ENCODE measurements around the gene EQTN.
"Not testable (repeated sequence)": the region's sequence is repeated elsewhere in the genome, so short reads cannot be mapped to it uniquely, and the experiment has no call there.

The EQTN gene

DNA sequence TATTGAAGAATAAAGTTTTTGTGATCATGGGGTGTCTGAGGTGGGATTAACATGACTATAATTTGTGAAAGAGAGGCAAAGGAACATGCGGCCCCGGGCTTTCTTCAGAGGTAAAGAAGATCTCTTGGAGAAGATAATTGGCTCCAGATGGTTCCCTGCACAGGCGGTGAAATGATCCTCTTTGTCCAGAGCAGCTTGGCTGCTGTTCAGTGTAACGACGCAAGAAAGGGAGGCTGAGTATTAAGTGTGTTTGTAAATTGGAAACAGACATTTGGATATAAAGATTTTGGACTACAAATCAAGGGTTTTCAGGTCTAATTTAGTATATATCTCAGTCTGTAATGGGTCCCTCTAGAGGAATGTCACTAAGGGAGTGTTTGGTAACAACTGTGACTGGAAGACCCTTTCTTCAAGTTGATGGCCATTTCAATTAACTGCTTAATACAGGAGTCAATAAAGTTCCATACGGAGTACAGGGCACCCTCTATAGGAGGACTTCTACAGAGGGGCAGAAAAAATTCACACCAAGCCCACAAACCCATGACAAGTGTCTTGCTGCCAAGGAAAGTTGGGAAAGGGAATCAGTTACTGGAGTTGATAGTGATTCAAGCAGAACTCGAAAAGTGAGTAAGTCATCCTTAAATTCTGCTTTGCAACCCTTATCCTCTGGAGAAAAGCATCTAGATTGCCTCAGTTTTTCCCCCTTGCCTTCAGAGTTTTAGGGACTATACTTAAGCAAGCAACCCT lies 4.1 kb downstream of the EQTN start:
- no peak for DNase-seq

DNA sequence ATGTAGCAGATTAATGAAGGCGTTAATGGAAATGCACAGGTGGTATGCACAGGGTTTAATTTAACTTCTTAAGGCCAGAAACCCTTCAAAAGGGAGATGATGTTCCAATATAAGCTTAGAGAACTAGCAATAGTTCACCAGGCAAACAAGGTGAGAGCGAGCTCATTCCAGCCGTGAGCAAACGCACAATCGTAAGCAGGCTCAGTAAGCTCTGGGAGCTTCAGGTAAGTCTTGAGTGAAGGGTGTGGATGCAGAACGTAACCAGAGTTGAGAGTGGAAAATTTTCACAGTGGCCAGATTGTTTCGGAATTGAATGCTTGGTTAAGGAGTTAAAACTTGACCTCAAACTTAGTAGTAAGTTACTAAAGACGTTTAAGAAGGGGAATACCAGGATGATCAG lies 5.7 kb downstream of the EQTN start:
- DNase-seq = no peak

DNA sequence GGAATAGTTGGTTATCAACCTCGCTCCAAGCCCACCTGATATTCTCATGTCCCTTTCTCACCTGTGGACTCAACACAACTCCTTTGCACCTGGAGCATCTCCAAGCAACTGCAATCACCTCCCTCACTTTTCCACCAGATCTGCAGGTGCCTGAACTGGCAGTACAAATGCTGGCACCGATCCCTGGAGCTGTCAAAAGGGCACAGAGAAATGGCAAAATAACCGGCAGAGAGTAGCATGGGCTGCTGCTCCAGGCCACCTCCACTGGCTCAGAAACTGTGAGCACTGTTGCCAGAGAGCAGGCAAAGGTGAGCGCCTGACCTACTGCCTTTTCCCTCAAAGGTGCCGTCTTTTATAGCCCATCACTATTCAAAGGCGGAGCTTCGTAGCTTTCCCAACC lies 14.7 kb downstream of the EQTN start:
- no peak for DNase-seq

DNA sequence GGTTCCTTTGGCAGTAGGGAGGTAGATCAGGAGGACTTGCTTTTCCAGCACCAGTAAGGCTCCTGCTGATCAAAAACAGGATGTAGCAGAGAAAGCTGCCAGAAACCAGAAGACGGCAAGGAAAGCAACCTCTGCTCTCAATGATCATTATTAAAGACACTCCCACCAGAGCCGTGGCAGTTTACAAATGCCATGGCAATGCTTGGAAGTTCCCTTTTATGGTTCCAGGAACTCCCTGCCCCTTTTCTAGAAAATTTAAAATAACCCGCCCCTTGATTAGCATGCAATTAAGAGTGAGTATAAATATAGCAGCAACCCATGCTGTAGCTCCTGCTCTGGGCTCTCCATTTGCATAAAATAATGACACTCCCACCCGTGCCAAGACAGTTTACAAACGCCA lies 16.1 kb downstream of the EQTN start:
- DNase-seq = no peak

DNA sequence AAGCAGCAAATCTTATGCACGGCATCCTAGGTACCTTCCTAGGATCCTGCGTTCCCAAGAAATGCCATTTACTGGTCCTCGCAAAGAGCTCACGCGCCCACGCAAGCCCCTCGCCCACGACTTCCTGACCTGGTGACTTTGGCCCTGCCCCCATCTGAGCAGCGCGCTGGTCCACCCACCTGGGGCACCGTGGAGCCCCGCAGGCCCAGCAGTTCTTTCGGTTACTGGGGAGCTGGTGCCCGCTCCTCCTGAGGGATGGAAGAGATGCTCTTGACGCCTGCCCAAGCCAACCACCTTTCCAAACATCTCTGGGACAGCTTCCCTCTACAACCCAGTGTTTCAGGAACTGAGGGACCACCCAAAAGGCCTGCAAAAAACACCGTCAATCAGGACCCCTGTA lies 16.7 kb downstream of the EQTN start:
- DNase-seq = no peak

DNA sequence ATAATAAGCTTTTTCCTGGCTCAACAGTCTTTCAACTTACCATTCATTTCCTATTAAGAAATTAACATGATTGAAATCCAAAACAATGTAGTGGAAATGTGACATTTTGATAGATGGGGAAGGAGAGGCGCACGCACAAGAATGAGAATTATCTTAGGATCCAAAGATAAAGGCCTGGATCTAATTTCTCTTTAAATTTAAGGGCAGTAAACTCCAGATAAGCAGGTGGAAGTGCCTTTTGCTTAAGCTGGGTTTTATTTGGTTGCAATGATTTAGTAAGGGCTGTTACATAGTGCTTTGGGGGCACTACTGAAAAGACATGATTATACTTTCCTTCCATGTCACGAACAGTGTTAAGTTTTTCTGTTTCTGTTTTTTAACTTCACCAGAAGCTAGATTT lies 17.3 kb downstream of the EQTN start:
- no peak for DNase-seq

DNA sequence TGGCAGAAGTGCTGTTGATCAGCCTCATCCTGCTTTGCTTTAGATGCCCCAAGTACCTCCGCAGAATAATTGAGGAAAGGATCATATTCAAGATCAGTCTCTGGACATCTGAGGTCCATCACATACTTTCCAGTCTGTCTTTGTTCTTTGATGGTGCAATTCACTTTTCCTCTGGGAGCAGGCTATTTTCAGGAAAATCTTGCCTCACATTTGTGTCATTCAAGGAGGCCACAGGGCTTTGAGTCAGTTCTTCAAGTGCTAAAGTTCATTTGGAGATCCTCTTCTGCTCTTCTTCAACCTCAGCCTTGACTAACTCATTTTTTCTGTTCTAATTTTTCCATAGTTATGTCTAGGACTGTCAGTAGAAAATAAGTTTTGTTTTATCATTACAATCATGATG lies 18.6 kb downstream of the EQTN start:
- no peak for DNase-seq

DNA sequence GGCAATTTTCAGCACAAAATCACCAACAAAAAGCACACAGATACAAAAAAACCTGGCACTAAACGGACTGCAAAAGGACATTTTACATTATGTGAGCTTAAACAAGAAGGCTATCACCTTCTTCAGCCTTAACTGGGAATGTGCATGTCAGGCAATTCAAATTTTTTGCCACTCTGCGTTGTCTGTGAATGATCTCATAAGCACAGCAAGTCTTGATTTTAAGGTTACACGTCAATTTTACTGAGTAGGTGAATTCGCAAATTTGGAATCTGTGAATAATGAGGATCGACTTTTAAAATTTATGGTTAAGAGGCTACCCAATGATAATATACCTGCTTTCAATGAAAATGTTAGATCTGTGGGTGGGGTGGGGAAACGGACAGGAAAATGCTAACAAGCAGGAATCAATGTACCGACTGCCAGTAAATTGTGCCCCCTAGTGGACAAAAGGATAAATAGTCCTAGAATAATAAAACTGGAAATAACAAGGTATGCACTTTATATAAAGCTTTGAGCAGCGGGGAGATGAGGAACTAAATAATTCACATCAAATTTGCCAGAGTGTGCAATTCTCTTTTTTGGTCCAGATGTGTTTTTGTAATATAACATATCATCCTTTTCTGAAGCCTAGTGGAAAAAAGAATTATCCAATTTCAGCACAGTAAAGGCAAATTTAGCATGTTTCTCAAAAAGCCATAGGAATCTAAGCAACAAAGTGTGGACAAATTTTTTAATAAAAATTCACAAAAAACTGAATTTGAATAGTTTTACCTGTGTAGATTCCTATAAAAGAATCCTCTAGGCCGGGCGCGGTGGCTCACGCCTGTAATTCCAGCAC lies 20.5 kb downstream of the EQTN start:
- peak in 1 of 2 donors; percentile 41 for DNase-seq

DNA sequence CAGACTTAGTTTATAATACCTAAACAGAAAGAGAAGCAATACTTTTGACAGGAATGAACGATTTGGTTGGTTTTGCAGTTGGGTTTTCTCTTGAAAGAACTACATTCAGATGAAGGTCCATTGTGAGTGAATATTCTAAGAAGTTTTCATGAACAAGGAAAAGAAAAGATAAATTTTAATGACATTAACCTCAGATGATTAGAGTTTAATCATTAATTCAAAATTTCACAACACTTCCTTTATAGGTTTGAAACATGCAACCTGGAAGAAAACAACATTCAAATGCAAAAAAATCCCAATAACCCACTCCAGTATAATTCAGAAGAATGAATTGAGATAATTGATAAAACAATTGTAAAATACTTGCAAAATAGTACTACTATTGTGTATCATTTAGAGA lies 23.8 kb downstream of the EQTN start:
- no peak for DNase-seq

DNA sequence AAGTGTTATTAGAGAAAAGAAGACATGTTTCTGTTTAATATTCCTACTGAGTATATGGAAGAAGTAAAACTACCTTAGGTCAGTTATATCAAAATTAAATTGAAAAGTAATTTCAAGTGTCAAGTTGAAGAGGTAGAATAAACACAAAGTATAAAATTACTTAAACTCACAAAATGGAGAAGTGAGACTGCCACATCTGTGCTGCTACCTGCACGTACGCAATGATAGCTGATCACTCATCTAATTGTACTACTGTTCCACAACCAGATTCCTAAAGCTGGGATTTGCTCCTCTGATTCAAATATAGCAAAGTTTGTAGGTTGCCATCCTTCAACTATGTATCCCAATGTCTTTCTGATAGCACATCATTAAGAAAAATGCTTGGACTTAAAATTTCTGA lies 24.8 kb downstream of the EQTN start:
- no peak for DNase-seq

DNA sequence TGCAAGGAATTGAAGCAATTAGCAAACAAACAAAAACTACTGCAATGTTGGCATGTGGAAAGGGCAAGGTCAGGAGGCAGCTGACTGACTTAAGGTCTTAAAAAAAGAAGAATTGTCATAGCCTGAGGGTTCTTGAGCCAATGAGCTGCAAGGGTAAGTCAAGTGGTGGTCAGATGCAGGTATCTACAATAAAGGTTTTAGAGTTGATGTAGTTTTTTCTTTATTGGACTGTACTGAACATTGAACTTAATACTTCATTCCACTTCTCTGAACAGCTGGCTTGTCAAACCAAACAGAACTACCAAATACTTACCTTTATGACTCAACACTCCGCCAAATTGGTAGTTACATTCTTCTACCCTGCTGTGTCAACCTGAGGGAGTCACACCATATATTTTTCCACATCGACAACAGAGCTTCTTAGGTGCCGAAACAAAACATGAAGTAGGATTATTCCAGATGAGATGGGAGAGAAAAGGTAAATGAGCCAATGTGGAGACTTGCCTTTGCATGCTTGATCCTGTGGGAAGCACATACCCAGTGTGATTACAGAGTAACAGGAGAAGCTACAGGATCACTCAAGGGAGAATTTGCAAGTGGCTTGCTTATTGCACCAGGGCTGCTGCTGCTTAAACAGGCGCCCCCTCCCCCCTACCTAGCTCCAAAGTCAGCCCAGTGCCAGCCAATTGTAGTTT lies 35.3 kb downstream of the EQTN start:
- DNase-seq = no peak

DNA sequence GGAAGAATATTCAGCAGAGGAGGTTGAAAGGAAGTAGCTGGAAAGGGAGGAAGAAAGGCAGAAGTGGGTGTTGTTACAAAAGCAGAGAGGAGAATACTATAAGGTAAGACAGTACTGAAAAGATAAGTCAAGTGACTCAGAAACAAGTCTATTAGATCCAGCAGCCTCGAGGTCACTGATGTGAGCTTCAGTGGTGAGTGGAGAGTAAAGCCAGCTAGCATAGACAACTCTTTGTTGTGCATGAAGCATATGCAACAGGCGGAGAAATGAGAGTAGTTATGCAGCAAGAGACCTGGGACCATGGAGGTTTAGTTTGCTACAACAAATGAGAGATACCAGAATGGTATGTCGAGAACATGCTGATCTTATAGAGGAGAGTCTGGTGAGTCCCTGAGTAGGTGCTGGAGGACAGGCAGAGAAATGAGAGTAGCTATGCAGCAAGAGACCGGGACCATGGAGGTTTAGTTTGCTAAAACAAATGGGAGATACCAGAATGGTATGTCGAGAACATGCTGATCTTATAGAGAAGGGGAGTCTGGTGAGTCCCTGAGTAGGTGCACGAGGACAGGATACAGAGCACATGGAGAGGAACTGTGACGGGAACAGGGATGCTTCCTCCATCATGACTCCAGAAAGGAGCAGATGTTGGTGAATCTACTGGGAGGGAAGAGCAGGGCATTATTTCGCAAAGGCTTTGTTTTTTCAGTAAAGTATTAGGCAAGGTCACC lies 36.0 kb downstream of the EQTN start:
- no peak for DNase-seq

DNA sequence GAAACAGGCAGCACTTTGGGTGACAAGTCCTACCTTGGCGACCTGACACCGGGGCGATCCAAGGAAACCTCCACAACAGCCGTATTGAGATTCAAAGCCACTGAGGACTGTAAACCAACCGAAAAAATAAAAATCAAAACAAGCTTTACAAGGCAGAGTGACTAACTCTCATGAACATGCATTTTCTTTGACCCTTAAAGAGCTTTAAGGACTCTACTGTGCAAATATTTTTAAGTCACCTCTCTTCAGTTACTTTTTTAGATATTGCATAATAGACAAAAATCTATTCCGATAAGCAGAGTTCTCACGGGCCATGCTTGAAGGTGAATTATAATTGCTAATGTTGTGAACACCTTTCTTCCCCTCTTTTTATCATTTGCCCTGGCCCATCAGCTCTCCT lies 38.3 kb downstream of the EQTN start:
- DNase-seq = no peak

DNA sequence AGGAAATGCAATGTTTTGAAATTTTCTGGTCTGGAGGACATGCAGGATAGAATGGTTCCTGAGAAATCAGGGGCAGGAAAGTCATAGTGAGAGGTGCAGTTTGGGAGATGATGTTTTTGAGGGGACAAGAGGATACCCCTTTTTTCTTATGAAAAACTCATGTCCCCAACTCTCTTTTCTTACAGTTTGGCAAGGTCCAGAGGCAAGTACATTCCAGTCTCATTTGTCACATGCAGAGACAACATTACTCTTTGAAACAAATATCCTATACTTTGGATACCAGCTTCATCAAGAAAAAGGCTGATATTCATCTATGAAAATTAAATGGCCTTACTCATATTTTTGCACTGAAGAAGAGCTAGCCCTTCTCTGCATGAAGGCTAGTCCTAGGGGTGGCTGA lies 48.2 kb downstream of the EQTN start:
- no peak for DNase-seq

DNA sequence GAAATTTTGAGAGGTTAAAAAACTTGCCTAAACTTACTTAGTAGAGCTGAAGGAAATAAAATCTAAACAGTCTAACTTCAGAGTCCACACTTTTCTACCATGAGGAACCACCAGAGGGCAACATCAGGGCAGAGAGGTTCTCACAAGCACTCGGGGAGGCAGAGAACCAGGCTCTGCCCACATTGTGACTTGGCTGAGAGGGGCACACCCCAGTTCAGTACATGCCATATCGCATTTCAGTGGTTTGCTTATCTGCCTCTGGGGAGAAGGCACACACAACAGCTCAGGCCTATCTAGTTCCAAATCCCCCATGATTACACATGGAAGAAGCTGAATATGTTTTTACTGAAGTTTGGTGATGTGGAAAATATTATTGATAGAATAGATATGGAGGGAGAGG lies 49.2 kb downstream of the EQTN start:
- no peak for DNase-seq

DNA sequence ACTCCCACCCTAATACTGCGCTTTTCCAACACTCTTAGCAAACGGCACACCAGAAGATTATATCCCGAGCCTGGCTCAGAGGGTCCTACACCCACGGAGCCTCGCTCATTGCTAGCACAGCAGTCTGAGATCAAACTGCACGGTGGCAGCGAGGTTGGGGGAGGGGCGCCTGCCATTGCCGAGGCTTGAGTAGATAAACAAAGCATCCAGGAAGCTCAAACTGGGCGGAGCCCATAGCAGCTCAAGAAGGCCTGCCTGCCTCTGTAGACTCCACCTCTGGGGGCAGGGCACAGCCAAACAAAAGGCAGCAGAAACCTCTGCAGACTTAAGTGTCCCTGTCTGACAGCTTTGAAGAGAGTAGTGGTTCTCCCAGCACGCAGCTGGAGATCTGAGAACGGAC lies 57.3 kb downstream of the EQTN start:
- DNase-seq = not testable (repeated sequence)
